Measurements from ENCODE around the gene DLK1. TPM values are rescaled to one million over a fixed set of nuclear protein-coding genes. Genes with fewer than 3 reads are reported as not detected.

Gene DLK1
- polyA plus RNA-seq, 2 of the 4 experiments (the other 2 are of a cell fraction), result 0.06 TPM; not detected in 1

DNA sequence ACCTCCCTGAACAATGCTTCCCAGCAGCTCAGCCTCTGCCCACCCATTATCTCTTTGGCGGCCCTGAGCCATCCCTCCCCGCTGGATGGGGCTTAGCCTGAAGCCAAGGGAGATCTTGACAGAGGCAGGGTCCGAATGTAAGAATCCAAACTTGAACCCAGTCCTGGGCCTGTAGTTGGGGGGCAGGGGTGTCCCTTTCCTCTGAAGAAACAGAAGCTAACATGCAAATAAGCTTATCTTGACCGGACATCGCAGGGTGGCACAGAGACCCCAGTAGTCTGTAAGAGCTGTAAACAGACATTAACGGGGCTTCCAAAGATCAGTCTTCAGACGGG lies 6.0 kb downstream of the DLK1 start:
- H3K9me3 ChIP-seq, result no peaks in the 10 kb centered on the region
- no peak overlapping the region for H3K4me2 ChIP-seq
- ChIA-PET CTCF (interaction anchor here (1.5 to 1.8 kb wide), 3 partner anchors 58 to 347 kb away, joined by 4 to 5 read pairs (median 4); no protein-coding TSS in a partner anchor), POLR2A (no interaction called here)
- DNase-seq (ENCODE audit: low read depth in 1 of 2, low spot score in 1 of 2) (no peak), ATAC-seq (no peak), FAIRE-seq (no peak)
- TF ChIP-seq KDM1A (IDR thresholded peaks at IDR 0.05; ENCODE audit: low read depth), result no peak
- no peak for TF ChIP-seq BHLHE40 (IDR thresholded peaks at IDR 0.05; ENCODE audit: low read depth, low read length)
- no peaks in the 10 kb centered on the region for H3K4me1 ChIP-seq
- H3K4me3 ChIP-seq, result no peak overlapping the region
- no peak overlapping the region for H3K27ac ChIP-seq
- WGBS (ENCODE audit: missing lambda C conversion rate), result 61% methylated on average over 5 of the region's 7 CpGs

DNA sequence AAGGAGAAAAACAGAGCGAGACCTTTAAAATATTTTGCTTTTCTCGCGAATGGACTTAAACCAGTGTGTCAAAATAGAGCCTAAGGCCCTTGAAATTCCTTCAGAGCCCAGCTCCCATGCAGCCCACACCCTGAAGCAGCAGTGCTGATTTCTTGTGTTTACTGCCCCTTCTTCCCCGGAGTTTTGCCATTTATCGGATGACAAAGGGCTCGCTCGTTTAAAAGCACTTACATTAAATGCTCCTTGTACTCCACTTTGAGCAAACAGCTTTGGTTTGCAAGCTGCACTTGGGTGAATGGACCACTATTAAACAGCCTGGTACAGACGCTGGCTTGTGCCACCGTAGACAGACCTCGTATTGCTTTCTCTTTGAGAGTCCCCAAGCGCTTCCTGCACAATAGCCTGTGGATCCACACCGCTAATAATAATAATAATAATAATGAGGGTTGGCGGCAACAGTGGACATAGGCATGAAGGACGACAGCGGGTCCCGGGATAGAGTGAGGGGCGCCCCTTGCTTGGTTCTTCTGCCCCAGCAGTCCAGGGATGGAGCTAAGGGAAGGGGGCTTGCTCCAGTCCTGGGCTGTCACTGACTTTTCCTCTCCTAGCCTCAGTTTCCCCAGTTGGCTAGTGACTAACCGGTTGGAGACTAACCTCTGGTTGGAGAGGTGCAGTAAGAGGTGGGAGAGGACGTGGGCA lies 6.6 kb downstream of the DLK1 start:
- ATAC-seq (no peak), DNase-seq (ENCODE audit: low read depth in 1 of 2, low spot score in 1 of 2) (no peak), FAIRE-seq (no peak)
- no peaks in the 10 kb centered on the region for H3K9me3 ChIP-seq
- H3K4me1 ChIP-seq, result no peaks in the 10 kb centered on the region
- no peak overlapping the region for H3K4me3 ChIP-seq
- H3K4me2 ChIP-seq, result no peak overlapping the region
- 58% methylated on average over 19 of the region's 19 CpGs for WGBS (ENCODE audit: missing lambda C conversion rate)
- TF ChIP-seq RCOR1 (IDR thresholded peaks at IDR 0.05; ENCODE audit: low read depth, low read length) (no peak), MYC (IDR thresholded peaks at IDR 0.05; ENCODE audit: borderline replicate concordance, low read length) (no peak)
- no peak overlapping the region for H3K27ac ChIP-seq
- POLR2A ChIA-PET, result no interaction called here
- CTCF ChIA-PET, result interaction anchor here (1.5 to 1.6 kb wide), 2 partner anchors 58 to 70 kb away, joined by 4 to 5 read pairs; no protein-coding TSS in a partner anchor

DNA sequence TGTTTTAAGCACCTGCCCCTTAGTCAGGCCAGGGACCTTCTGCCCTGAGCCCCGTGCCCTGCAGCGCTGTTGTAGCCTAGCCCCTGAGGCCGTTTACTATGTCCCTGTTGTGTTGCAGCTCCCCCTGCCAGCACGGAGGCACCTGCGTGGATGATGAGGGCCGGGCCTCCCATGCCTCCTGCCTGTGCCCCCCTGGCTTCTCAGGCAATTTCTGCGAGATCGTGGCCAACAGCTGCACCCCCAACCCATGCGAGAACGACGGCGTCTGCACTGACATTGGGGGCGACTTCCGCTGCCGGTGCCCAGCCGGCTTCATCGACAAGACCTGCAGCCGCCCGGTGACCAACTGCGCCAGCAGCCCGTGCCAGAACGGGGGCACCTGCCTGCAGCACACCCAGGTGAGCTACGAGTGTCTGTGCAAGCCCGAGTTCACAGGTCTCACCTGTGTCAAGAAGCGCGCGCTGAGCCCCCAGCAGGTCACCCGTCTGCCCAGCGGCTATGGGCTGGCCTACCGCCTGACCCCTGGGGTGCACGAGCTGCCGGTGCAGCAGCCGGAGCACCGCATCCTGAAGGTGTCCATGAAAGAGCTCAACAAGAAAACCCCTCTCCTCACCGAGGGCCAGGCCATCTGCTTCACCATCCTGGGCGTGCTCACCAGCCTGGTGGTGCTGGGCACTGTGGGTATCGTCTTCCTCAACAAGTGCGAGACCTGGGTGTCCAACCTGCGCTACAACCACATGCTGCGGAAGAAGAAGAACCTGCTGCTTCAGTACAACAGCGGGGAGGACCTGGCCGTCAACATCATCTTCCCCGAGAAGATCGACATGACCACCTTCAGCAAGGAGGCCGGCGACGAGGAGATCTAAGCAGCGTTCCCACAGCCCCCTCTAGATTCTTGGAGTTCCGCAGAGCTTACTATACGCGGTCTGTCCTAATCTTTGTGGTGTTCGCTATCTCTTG lies 7.6 kb downstream of the DLK1 start:
- no peak for FAIRE-seq
- ATAC-seq, result no peak
- no peaks in the 10 kb centered on the region for H3K9me3 ChIP-seq
- DNase-seq (ENCODE audit: low read depth in 1 of 2, low spot score in 1 of 2), result no peak
- ChIA-PET CTCF (no interaction called here), POLR2A (no interaction called here)
- no peak overlapping the region for H3K4me2 ChIP-seq
- H3K4me1 ChIP-seq, result no peaks in the 10 kb centered on the region
- no peak overlapping the region for H3K27ac ChIP-seq
- WGBS (ENCODE audit: missing lambda C conversion rate), result 71% methylated on average over 35 of the region's 52 CpGs
- TF ChIP-seq NFE2L2 (conservative IDR thresholded peaks at IDR 0.05; ENCODE audit: low read length), result no peak
- no peak for TF ChIP-seq FOXS1 (CRISPR knock-in tag; IDR thresholded peaks at IDR 0.05)
- TF ChIP-seq, protein P1, sequence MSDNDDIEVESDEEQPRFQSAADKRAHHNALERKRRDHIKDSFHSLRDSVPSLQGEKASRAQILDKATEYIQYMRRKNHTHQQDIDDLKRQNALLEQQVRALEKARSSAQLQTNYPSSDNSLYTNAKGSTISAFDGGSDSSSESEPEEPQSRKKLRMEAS (IDR thresholded peaks at IDR 0.05), result no peak
- TF ChIP-seq CBX2 (IDR thresholded peaks at IDR 0.05; ENCODE audit: borderline replicate concordance, low read depth), result no peak
- TF ChIP-seq, protein P2, sequence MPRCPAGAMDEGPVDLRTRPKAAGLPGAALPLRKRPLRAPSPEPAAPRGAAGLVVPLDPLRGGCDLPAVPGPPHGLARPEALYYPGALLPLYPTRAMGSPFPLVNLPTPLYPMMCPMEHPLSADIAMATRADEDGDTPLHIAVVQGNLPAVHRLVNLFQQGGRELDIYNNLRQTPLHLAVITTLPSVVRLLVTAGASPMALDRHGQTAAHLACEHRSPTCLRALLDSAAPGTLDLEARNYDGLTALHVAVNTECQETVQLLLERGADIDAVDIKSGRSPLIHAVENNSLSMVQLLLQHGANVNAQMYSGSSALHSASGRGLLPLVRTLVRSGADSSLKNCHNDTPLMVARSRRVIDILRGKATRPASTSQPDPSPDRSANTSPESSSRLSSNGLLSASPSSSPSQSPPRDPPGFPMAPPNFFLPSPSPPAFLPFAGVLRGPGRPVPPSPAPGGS (IDR thresholded peaks at IDR 0.05), result no peak
- no peak for TF ChIP-seq SMC3 (IDR thresholded peaks at IDR 0.05)
- no peak for TF ChIP-seq RARB (CRISPR knock-in tag; IDR thresholded peaks at IDR 0.05)
- TF ChIP-seq CEBPB (IDR thresholded peaks at IDR 0.05), result no peak
- TF ChIP-seq TFCP2L1 (CRISPR knock-in tag; IDR thresholded peaks at IDR 0.05), result no peak
- no peak for TF ChIP-seq SREBF2 (IDR thresholded peaks at IDR 0.05)
- TF ChIP-seq PHF8 (IDR thresholded peaks at IDR 0.05; ENCODE audit: borderline replicate concordance, low read depth), result no peak
- no peak for TF ChIP-seq GATA3 (IDR thresholded peaks at IDR 0.05; ENCODE audit: borderline replicate concordance)
- no peak for TF ChIP-seq HOXB13 (CRISPR knock-in tag; IDR thresholded peaks at IDR 0.05; ENCODE audit: low read depth)
- no peak for TF ChIP-seq ESRRA (IDR thresholded peaks at IDR 0.05; ENCODE audit: borderline replicate concordance, low read length)
- TF ChIP-seq ZC3H11A (IDR thresholded peaks at IDR 0.05), result no peak
- TF ChIP-seq, protein P3, sequence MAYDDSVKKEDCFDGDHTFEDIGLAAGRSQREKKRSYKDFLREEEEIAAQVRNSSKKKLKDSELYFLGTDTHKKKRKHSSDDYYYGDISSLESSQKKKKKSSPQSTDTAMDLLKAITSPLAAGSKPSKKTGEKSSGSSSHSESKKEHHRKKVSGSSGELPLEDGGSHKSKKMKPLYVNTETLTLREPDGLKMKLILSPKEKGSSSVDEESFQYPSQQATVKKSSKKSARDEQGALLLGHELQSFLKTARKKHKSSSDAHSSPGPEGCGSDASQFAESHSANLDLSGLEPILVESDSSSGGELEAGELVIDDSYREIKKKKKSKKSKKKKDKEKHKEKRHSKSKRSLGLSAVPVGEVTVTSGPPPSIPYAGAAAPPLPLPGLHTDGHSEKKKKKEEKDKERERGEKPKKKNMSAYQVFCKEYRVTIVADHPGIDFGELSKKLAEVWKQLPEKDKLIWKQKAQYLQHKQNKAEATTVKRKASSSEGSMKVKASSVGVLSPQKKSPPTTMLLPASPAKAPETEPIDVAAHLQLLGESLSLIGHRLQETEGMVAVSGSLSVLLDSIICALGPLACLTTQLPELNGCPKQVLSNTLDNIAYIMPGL (CRISPR knock-in tag; IDR thresholded peaks at IDR 0.05; ENCODE audit: borderline replicate concordance), result no peak
- no peak for TF ChIP-seq MAFK (IDR thresholded peaks at IDR 0.05; ENCODE audit: partially characterized antibody)
- TF ChIP-seq MYC (IDR thresholded peaks at IDR 0.05; ENCODE audit: borderline replicate concordance, low read length), result no peak
- TF ChIP-seq RNF2 (IDR thresholded peaks at IDR 0.05; ENCODE audit: borderline replicate concordance, low read depth), result no peak
- no peak overlapping the region for H3K4me3 ChIP-seq

All from A549 (cell line).